Fibroblast of skin of right biceps (primary cell): ENCODE measurements around the gene BNIP3.
A peak's percentile ranks its signal among the peaks of the same experiment; 100 is the strongest.
"Not testable (repeated sequence)": the region's sequence is repeated elsewhere in the genome, so short reads cannot be mapped to it uniquely, and the experiment has no call there.

Source experiments
- DNase-seq: peaks from one replicate; pipeline ENCODE4 v3.0.0-alpha.2; 2013

BNIP3 gene

GRCh38 chr10:131928248-131929095 is 53.3 kb downstream of the BNIP3 start:
- peak; percentile 15 for DNase-seq

- no peak for DNase-seq
These were observed 54.8 kb downstream of the BNIP3 start for GRCh38 chr10:131926743-131927595.

DNA sequence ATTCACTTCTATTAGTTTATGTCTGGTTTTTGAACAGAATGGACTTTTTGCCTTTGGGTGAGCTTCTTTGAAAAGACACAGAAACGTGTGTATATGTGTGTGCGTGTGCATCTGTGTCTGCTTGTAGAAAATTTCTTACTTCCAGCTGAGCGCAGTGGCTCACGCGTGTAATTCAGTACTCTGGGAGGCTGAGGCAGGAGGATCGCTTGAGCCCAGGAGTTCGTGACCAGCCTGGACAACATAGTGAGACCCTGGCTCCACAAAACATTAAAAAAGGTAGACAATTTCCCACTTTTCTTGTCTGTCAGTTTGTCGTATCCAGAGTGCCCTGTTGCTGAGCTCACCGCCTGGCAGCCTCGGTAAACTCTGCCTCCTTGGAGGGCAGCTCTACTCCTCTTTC is 55.5 kb downstream of the BNIP3 start:
- no peak for DNase-seq

DNA sequence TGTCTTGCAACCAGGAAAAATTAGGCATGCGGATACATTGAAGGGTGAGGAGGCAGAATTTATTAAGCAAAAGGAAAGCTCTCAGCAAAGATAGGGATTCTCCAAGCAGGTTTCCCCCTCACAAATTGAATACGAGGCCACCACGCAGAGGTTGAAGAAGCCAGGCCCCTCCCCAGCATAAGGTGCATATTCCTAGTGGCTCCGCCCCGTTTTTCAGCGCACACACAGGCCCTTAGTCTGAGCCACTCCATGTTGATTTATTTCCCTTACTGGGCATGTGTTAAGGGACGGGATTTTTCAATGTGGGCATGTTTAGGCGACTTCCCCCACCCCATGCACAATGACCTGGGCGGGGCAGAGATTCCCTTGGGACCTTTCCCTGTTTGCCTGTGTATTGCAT is 56.0 kb downstream of the BNIP3 start:
- DNase-seq = no peak

DNA sequence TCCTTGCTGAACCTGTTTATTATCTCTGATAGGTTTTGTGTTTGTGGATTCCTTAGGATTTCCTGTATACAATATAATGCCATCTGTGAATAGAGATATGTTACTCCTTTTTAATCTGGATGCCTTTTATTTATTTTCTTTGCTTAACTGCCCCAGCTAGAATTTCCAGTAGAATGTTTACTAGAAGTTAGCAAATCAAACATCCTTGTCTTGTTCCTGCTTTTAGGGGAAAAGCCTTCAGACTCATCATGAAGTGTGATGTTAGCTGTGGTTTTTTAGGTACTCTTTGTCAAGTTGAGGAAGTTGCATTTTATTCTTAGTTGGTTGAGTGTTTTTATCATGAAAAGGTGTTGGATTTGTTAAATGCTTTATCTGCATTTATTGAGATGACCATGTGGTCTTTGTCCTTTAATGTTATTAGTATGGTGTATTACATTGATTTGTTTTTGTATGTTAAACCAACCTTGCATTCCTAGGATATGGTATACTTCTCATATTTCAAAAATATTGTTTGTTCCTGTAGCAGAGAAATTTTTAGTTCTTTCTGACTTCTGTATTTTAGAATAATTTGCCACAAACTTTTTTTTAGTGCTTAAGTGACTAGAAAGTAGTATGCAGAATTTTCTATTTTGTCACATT is 56.6 kb downstream of the BNIP3 start:
- DNase-seq = no peak

- no peak for DNase-seq
These were observed 58.5 kb downstream of the BNIP3 start for GRCh38 chr10:131923038-131923756.

- no peak for DNase-seq
These were observed 60.5 kb downstream of the BNIP3 start for GRCh38 chr10:131921184-131921583.

DNA sequence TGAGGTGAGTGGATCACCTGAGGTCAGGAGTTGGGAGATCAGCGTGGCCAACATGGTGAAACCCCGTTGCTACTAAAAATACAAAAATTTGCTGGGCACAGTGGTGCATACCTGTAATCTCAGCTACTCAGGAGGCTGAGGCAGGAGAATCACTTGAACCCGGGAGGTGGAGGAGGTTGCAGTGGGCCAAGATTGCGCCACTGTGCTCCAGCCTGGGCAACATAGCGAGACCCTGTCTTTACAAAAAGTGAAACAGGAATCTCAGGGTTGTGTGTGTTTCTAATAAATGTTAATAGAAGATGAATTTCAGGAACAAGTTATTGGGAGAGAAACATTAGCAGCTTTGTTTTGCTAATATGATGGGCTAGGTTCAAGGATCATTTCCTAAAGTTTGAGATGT is 61.0 kb downstream of the BNIP3 start:
- no peak for DNase-seq

DNA sequence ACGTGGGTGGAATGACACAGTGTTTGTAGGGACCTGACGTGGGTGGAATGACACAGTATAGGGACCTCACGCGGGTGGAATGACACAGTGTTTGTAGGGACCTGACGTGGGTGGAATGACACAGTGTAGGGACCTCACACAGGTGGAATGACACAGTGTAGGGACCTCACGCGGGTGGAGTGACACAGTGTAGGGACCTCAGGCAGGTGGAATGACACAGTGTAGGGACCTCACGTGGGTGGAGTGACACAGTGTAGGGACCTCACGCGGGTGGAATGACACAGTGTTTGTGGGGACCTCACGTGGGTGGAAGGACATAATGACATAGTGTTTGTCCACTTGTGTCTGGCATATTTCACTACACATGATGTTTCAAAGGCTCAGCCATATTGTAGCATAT is 61.6 kb downstream of the BNIP3 start:
- DNase-seq = no peak

- not testable (repeated sequence) for DNase-seq
These were observed 62.3 kb downstream of the BNIP3 start for GRCh38 chr10:131919461-131919860.
